Activated B cell treated with CpG ODN at 0.5 μM for 24 hours (primary cell): ENCODE measurements around the gene ZNF784. TPM values are rescaled to one million over a fixed set of nuclear protein-coding genes. Genes with fewer than 3 reads are reported as not detected.

Source experiments
- ATAC-seq: fragments of 200-7000 bp; cut with Tn5 transposase; one replicate; pipeline ENCODE4 v1.10.0; 2021; ENCODE audit warnings: low read depth, mild to moderate bottlenecking, moderate library complexity
- CTCF ChIA-PET: fragments of 350-600 bp; sonication (Branson Sonifier 250); formaldehyde crosslinking; loops from one replicate; lab custom pipeline; 2021; ENCODE audit warnings: antibody characterized with exemption; lab: Charles Lee
- POLR2A ChIA-PET: fragments of 350-600 bp; sonication (Branson Sonifier 250); formaldehyde crosslinking; loops from one replicate; lab custom pipeline; 2021; ENCODE audit warnings: antibody characterized with exemption; lab: Charles Lee
- DNase-seq: peaks from one replicate; pipeline ENCODE4 v3.0.0; 2022
- H3K27ac Mint-ChIP-seq: one replicate; pipeline ENCODE4 v1.8.0; 2020; ENCODE audit warnings: mixed read lengths
- H3K27me3 Mint-ChIP-seq: one replicate; pipeline ENCODE4 v1.8.0; 2021; ENCODE audit warnings: mixed read lengths
- H3K36me3 Mint-ChIP-seq: one replicate; pipeline ENCODE4 v1.8.0; 2021; ENCODE audit warnings: low read depth, mixed read lengths
- H3K4me1 Mint-ChIP-seq: one replicate; pipeline ENCODE4 v1.8.0; 2021; ENCODE audit warnings: mixed read lengths
- H3K4me3 Mint-ChIP-seq: one replicate; pipeline ENCODE4 v1.8.0; 2020; ENCODE audit warnings: mild to moderate bottlenecking, mixed read lengths
- H3K9me3 Mint-ChIP-seq: one replicate; pipeline ENCODE4 v1.8.0; 2020; ENCODE audit warnings: mixed read lengths
- intact Hi-C: fragments of 100-400 bp; cut with micrococcal nuclease; formaldehyde crosslinking; loops from one replicate; pipeline ENCODE4 v1.15.1; 2024
- total RNA-seq: library from RNA; stranded (reverse); gene quantifications from 2 replicates; pipeline ENCODE4 v1.2.3, GENCODE V29; 2022
- TF ChIP-seq, protein P1 (sequence below): fragments of 200-600 bp; IDR thresholded peaks from one replicate; pipeline ENCODE4 v1.8.0; 2022; ENCODE audit warnings: antibody characterized with exemption, mild to moderate bottlenecking

The ZNF784 gene
- total RNA-seq, 1 donor from 2014 or later = 8.9 TPM

GRCh38 chr19:55616395-55616875 is 7.9 kb downstream of the ZNF784 start:
- ATAC-seq (no peak), DNase-seq (no peak)
- Mint-ChIP-seq H3K4me3 (no peak overlapping the region), H3K27ac (no peak overlapping the region), H3K27me3 (no peaks in the 10 kb centered on the region), H3K4me1 (peaks cover 20% of the 10 kb centered on the region), H3K36me3 (peaks cover 34% of the 10 kb centered on the region), H3K9me3 (no peaks in the 10 kb centered on the region)
- intact Hi-C loops = no loop called here
- ChIA-PET CTCF (no interaction called here), POLR2A (no interaction called here)
- TF ChIP-seq, protein P1, sequence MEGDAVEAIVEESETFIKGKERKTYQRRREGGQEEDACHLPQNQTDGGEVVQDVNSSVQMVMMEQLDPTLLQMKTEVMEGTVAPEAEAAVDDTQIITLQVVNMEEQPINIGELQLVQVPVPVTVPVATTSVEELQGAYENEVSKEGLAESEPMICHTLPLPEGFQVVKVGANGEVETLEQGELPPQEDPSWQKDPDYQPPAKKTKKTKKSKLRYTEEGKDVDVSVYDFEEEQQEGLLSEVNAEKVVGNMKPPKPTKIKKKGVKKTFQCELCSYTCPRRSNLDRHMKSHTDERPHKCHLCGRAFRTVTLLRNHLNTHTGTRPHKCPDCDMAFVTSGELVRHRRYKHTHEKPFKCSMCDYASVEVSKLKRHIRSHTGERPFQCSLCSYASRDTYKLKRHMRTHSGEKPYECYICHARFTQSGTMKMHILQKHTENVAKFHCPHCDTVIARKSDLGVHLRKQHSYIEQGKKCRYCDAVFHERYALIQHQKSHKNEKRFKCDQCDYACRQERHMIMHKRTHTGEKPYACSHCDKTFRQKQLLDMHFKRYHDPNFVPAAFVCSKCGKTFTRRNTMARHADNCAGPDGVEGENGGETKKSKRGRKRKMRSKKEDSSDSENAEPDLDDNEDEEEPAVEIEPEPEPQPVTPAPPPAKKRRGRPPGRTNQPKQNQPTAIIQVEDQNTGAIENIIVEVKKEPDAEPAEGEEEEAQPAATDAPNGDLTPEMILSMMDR = no peak

- no peak overlapping the region for H3K27ac Mint-ChIP-seq
- H3K4me1 Mint-ChIP-seq = peaks cover 27% of the 10 kb centered on the region
- CTCF ChIA-PET = no interaction called here
- H3K9me3 Mint-ChIP-seq = no peaks in the 10 kb centered on the region
- intact Hi-C loops = no loop called here
- peaks cover 32% of the 10 kb centered on the region for H3K36me3 Mint-ChIP-seq
- ATAC-seq = no peak
- POLR2A ChIA-PET = no interaction called here
- H3K4me3 Mint-ChIP-seq = no peak overlapping the region
- no peak for DNase-seq
- TF ChIP-seq, protein P1 = no peak
- no peaks in the 10 kb centered on the region for H3K27me3 Mint-ChIP-seq
Measured at GRCh38 chr19:55615543-55616394, 8.6 kb downstream of the ZNF784 start.

DNA sequence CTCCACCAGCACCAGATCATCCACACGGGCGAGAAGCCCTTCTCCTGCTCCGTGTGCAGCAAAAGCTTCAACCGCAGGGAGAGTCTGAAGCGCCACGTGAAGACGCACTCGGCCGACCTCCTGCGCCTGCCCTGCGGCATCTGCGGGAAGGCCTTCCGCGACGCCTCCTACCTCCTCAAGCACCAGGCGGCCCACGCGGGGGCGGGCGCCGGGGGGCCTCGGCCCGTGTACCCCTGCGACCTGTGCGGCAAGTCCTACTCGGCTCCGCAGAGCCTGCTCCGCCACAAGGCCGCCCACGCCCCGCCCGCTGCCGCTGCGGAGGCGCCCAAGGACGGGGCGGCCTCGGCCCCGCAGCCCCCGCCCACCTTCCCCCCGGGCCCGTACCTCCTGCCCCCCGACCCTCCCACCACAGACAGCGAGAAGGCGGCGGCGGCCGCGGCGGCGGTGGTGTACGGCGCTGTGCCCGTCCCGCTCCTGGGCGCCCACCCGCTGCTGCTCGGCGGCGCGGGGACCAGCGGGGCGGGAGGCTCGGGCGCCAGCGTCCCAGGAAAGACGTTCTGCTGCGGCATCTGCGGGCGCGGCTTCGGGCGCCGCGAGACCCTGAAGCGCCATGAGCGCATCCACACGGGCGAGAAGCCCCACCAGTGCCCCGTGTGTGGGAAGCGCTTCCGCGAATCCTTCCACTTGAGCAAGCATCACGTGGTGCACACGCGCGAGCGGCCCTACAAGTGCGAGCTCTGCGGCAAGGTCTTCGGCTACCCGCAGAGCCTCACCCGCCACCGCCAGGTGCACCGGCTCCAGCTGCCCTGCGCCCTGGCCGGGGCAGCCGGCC is 9.4 kb downstream of the ZNF784 start:
- ATAC-seq (no peak), DNase-seq (no peak)
- POLR2A ChIA-PET = no interaction called here
- intact Hi-C loops = no loop called here
- H3K9me3 Mint-ChIP-seq = no peaks in the 10 kb centered on the region
- H3K27ac Mint-ChIP-seq = no peak overlapping the region
- CTCF ChIA-PET = no interaction called here
- TF ChIP-seq, protein P1 = no peak
- H3K4me1 Mint-ChIP-seq = peaks cover 32% of the 10 kb centered on the region
- no peaks in the 10 kb centered on the region for H3K27me3 Mint-ChIP-seq
- H3K36me3 Mint-ChIP-seq = peaks cover 38% of the 10 kb centered on the region
- H3K4me3 Mint-ChIP-seq = no peak overlapping the region

DNA sequence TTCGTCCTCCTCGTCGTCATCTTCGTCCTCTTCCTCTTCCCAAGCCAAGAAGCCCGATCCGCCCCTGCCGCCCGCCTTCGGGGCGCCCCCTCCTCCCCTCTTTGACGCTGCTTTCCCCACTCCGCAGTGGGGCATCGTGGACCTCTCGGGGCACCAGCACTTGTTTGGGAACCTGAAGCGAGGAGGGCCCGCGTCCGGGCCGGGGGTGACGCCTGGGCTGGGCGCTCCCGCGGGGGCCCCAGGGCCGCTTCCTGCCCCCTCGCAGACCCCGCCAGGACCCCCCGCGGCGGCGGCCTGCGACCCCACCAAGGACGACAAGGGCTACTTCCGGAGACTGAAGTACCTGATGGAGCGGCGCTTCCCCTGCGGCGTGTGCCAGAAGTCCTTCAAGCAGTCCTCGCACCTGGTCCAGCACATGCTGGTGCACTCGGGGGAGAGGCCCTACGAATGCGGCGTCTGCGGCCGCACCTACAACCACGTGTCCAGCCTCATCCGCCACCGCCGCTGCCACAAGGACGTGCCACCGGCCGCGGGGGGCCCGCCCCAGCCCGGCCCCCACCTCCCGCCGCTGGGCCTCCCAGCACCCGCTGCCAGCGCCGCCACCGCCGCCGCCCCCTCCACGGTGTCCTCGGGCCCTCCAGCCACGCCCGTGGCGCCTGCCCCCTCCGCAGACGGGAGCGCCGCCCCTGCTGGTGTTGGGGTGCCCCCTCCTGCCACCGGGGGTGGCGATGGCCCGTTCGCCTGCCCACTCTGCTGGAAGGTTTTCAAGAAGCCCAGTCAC is 10.2 kb downstream of the ZNF784 start:
- intact Hi-C loops = no loop called here
- ATAC-seq = no peak
- POLR2A ChIA-PET = no interaction called here
- no peaks in the 10 kb centered on the region for H3K9me3 Mint-ChIP-seq
- DNase-seq = no peak
- TF ChIP-seq, protein P1 = no peak
- CTCF ChIA-PET = no interaction called here
- H3K4me3 Mint-ChIP-seq = no peak overlapping the region
- peaks cover 38% of the 10 kb centered on the region for H3K4me1 Mint-ChIP-seq
- H3K27me3 Mint-ChIP-seq = no peaks in the 10 kb centered on the region
- H3K27ac Mint-ChIP-seq = no peak overlapping the region
- peaks cover 46% of the 10 kb centered on the region for H3K36me3 Mint-ChIP-seq
